B cell (primary cell): Measurements from ENCODE around the gene NPAS3. TPM values are rescaled to one million over a fixed set of nuclear protein-coding genes. Genes with fewer than 3 reads are reported as not detected.

ENCODE experiments used
- ATAC-seq: fragments of 200-7000 bp; cut with Tn5 transposase; one replicate; pipeline ENCODE4 v1.10.0; 2021; ENCODE audit warnings: low read depth, mild to moderate bottlenecking, moderate number of reproducible peaks, moderate library complexity
- CTCF ChIA-PET: fragments of 350-600 bp; sonication (Branson Sonifier 250); formaldehyde crosslinking; loops from one replicate; lab custom pipeline; 2021; ENCODE audit warnings: antibody characterized with exemption, inconsistent platforms; lab: Charles Lee
- POLR2A ChIA-PET: fragments of 350-600 bp; sonication (Branson Sonifier 250); formaldehyde crosslinking; loops from one replicate; lab custom pipeline; 2021; ENCODE audit warnings: antibody characterized with exemption; lab: Charles Lee
- DNase-seq: peaks from one replicate; pipeline ENCODE4 v3.0.0; 2013
- H2AFZ ChIP-seq: 2 replicates; pipeline ENCODE4 v1.6.1; 2012; ENCODE audit warnings: mild to moderate bottlenecking, low read depth, low read length; ENCODE audit not compliant: insufficient read depth, poor library complexity, severe bottlenecking
- H3K27ac ChIP-seq, 2 donors: 1 replicate in 1 of 2; 2 replicates in 1 of 2; pipeline ENCODE4 v1.5.1; 2012 to 2013; ENCODE audit warnings: low read length in 2 of 2, mild to moderate bottlenecking in 2 of 2, moderate library complexity in 1 of 2
- H3K27me3 ChIP-seq, 4 experiments: fragments of 200-600 bp in 1 of 4; sonication (generic) in 1 of 4; replicated peaks in 1 of 4; 1 replicate in 2 of 4; 2 replicates in 2 of 4; pipeline versions ENCODE4 v1.6.1 to v1.7.0; 2013 to 2016; ENCODE audit warnings: low read length in 3 of 4, mild to moderate bottlenecking in 2 of 4, mixed read lengths in 1 of 4, moderate library complexity in 1 of 4; ENCODE audit not compliant: insufficient read depth in 4 of 4, control insufficient read depth in 3 of 4; ENCODE audit errors: control extremely low read depth in 1 of 4
- H3K36me3 ChIP-seq, 2 experiments: replicated peaks in 1 of 2; 1 replicate in 1 of 2; 2 replicates in 1 of 2; pipeline versions ENCODE4 v1.6.1 to v1.7.1; 2013; ENCODE audit warnings: low read length in 1 of 2; ENCODE audit not compliant: insufficient read depth in 2 of 2, control insufficient read depth in 1 of 2; ENCODE audit errors: control extremely low read depth in 1 of 2, extremely low read depth in 1 of 2
- H3K4me1 ChIP-seq, 2 donors: fragments of 200-600 bp in 1 of 2; sonication (generic) in 1 of 2; 1 replicate in 1 of 2; 2 replicates in 1 of 2; pipeline versions ENCODE4 v1.5.1 to v1.6.1; 2013 to 2017; ENCODE audit warnings: low read length in 2 of 2; ENCODE audit not compliant: control insufficient read depth in 2 of 2, insufficient read depth in 2 of 2
- H3K4me2 ChIP-seq: replicated peaks from 2 replicates; pipeline ENCODE3; 2012; ENCODE audit warnings: mild to moderate bottlenecking, low read depth, low read length; ENCODE audit not compliant: poor library complexity, severe bottlenecking
- H3K4me3 ChIP-seq, 5 experiments: fragments of 200-600 bp in 1 of 5; sonication (generic) in 1 of 5; 1 replicate in 3 of 5; 2 replicates in 2 of 5; pipeline versions ENCODE4 v1.5.1 to v1.7.0; 2011 to 2016; ENCODE audit warnings: low read length in 4 of 5, mild to moderate bottlenecking in 4 of 5, low read depth in 2 of 5, control low read depth in 1 of 5, moderate library complexity in 1 of 5; ENCODE audit not compliant: insufficient read depth in 1 of 5; ENCODE audit errors: control extremely low read depth in 1 of 5, extremely low read depth in 1 of 5
- H3K79me2 ChIP-seq: fragments of 200-600 bp; sonication (generic); one replicate; pipeline ENCODE4 v1.6.0; 2016; ENCODE audit warnings: low read length; ENCODE audit not compliant: control insufficient read depth, insufficient read depth
- H3K9ac ChIP-seq: fragments of 200-600 bp; sonication (generic); 2 replicates; pipeline ENCODE4 v1.6.1; 2017; ENCODE audit warnings: mild to moderate bottlenecking, low read length, moderate library complexity
- H3K9me3 ChIP-seq, 3 donors: one replicate each; pipeline versions ENCODE4 v1.6.1 to v1.7.1; 2013; ENCODE audit warnings: low read length in 2 of 3; ENCODE audit not compliant: control insufficient read depth in 2 of 3, insufficient read depth in 1 of 3; ENCODE audit errors: control extremely low read depth in 1 of 3
- H4K20me1 ChIP-seq: 2 replicates; pipeline ENCODE4 v1.6.0; 2012; ENCODE audit warnings: mild to moderate bottlenecking, low read length; ENCODE audit not compliant: insufficient read depth, control insufficient read depth, poor library complexity, severe bottlenecking
- H3K27ac Mint-ChIP-seq: one replicate; pipeline ENCODE4 v1.8.0; 2021; ENCODE audit warnings: mixed read lengths
- H3K27me3 Mint-ChIP-seq: one replicate; pipeline ENCODE4 v1.8.0; 2021; ENCODE audit warnings: mixed read lengths
- H3K4me1 Mint-ChIP-seq: one replicate; pipeline ENCODE4 v1.8.0; 2021; ENCODE audit warnings: mixed read lengths
- H3K4me3 Mint-ChIP-seq: one replicate; pipeline ENCODE4 v1.8.0; 2021; ENCODE audit warnings: mixed read lengths
- H3K9me3 Mint-ChIP-seq: one replicate; pipeline ENCODE4 v1.8.0; 2022; ENCODE audit warnings: mixed read lengths; ENCODE audit not compliant: insufficient read depth
- CTCF ChIP-seq: fragments of 200-600 bp; IDR thresholded peaks from one replicate; pipeline ENCODE4 v1.8.0; 2022; ENCODE audit warnings: antibody characterized with exemption, mild to moderate bottlenecking
- EZH2 ChIP-seq: IDR thresholded peaks from 2 replicates; pipeline ENCODE4 v1.6.1; 2012; ENCODE audit warnings: borderline replicate concordance, low read depth, mild to moderate bottlenecking, moderate library complexity, low read length; ENCODE audit not compliant: insufficient read depth, poor library complexity, severe bottlenecking
- WGBS: methylation state at CpG from one replicate; pipeline ENCODE4 v1.1.5; 2013; ENCODE audit warnings: missing lambda C conversion rate; ENCODE audit not compliant: insufficient coverage; 5-methylcytosine and 5-hydroxymethylcytosine counted together
- intact Hi-C: fragments of 100-400 bp; cut with micrococcal nuclease; formaldehyde crosslinking; loops from one replicate; pipeline ENCODE4 v1.10.0; 2022
- polyA plus RNA-seq: library from polyadenylated mRNA; depleted of rRNA; stranded (reverse); fragments of >200 nt; gene quantifications from 2 replicates; pipeline ENCODE4 v1.2.3, GENCODE V29; 2012
- total RNA-seq, 2 donors: library from RNA; stranded (reverse); fragments of 120-200 nt in 1 of 2; gene quantifications; 1 replicate in 1 of 2; 2 replicates in 1 of 2; pipeline versions ENCODE4 v1.2.3 to v1.2.4, GENCODE V29; 2013 to 2022

Gene NPAS3
- total and polyA plus RNA-seq, 2 donors (not counting 1 experiment from before 2014, with no cell fraction given), result not detected

- no peak overlapping the region for H2AFZ ChIP-seq
- ChIA-PET CTCF (interaction anchor here (1.3 kb wide), 1 partner anchor 43 kb away, joined by 3 read pairs; no protein-coding TSS in a partner anchor), POLR2A (no interaction called here)
- TF ChIP-seq CTCF (no peak), EZH2 (no peak)
- no peak for DNase-seq
- no peaks in the 10 kb centered on the region for H4K20me1 ChIP-seq
- no peak overlapping the region for H3K4me2 ChIP-seq
- H3K4me3 ChIP-seq, result no peak overlapping the region
- Mint-ChIP-seq H3K9me3 (no peaks in the 10 kb centered on the region), H3K4me3 (no peak overlapping the region), H3K4me1 (no peaks in the 10 kb centered on the region), H3K27ac (no peak overlapping the region), H3K27me3 (peaks cover 3% of the 10 kb centered on the region)
- H3K27me3 ChIP-seq, result no peaks in the 10 kb centered on the region
- H3K9me3 ChIP-seq, result peaks cover 0 to 3% (median 0%) of the 10 kb centered on the region in 3 donors
- H3K9ac ChIP-seq, result no peak overlapping the region
- H3K36me3 ChIP-seq, result no peaks in the 10 kb centered on the region
- no peak for ATAC-seq
- no CpG with 5 or more reads among the region's 3 CpGs for WGBS
- intact Hi-C loops, result loop anchor here (5.0 kb wide), 1 partner anchor 392 kb away; no protein-coding TSS in a partner anchor
- no peaks in the 10 kb centered on the region for H3K4me1 ChIP-seq
- H3K27ac ChIP-seq, result no peak overlapping the region
- H3K79me2 ChIP-seq, result no peaks in the 10 kb centered on the region
Measured at GRCh38 chr14:33835677-33836076, 897.0 kb downstream of the NPAS3 start.

GRCh38 chr14:33836203-33836899 is 897.7 kb downstream of the NPAS3 start:
- Mint-ChIP-seq H3K4me3 (no peak overlapping the region), H3K27me3 (peaks cover 3% of the 10 kb centered on the region), H3K27ac (no peak overlapping the region), H3K9me3 (no peaks in the 10 kb centered on the region), H3K4me1 (no peaks in the 10 kb centered on the region)
- no peak overlapping the region for H3K27ac ChIP-seq
- ChIA-PET CTCF (interaction anchor here (1.0 kb wide), 1 partner anchor 487 kb away, joined by 3 read pairs; no protein-coding TSS in a partner anchor), POLR2A (no interaction called here)
- no peaks in the 10 kb centered on the region for H3K36me3 ChIP-seq
- WGBS, result 79% methylated on average over 3 of the region's 9 CpGs
- no peak overlapping the region for H3K9ac ChIP-seq
- no peak for ATAC-seq
- peaks cover 0 to 3% (median 0%) of the 10 kb centered on the region in 3 donors for H3K9me3 ChIP-seq
- intact Hi-C loops, result loop anchor here (5.0 kb wide), 1 partner anchor 391 kb away; no protein-coding TSS in a partner anchor
- no peaks in the 10 kb centered on the region for H3K27me3 ChIP-seq
- H3K4me1 ChIP-seq, result no peaks in the 10 kb centered on the region
- no peaks in the 10 kb centered on the region for H3K79me2 ChIP-seq
- no peak overlapping the region for H3K4me2 ChIP-seq
- TF ChIP-seq EZH2, result no peak
- TF ChIP-seq CTCF, result no peak
- no peak for DNase-seq
- H4K20me1 ChIP-seq, result no peaks in the 10 kb centered on the region
- no peak overlapping the region for H3K4me3 ChIP-seq
- no peak overlapping the region for H2AFZ ChIP-seq
